Heart left ventricle (tissue), 16 donors: ENCODE results near the gene ADI1. TPM values are rescaled to one million over a fixed set of nuclear protein-coding genes. Genes with fewer than 3 reads are reported as not detected.
A peak's percentile ranks its signal among the peaks of the same experiment; 100 is the strongest.

Experiments
- ATAC-seq, 4 donors: fragments of 200-7000 bp; cut with Tn5 transposase; one replicate each; pipeline ENCODE4 v1.9.1; 2020 to 2022; ENCODE audit warnings: moderate library complexity in 4 of 4, mild to moderate bottlenecking in 3 of 4, moderate number of reproducible peaks in 1 of 4
- DNase-seq, 5 donors: peaks; one replicate each; pipeline ENCODE4 v3.0.0-alpha.2; 2020
- H3K27ac ChIP-seq, 12 donors: fragments of 200-600 bp; sonication (generic) in 4 of 12; one replicate each; pipeline versions ENCODE4 v1.5.0 to v1.8.0; 2016 to 2022; ENCODE audit warnings: mild to moderate bottlenecking in 2 of 12
- H3K27me3 ChIP-seq, 9 donors: fragments of 200-600 bp; sonication (generic) in 2 of 9; one replicate each; pipeline versions ENCODE4 v1.5.1 to v1.8.0; 2016 to 2022; ENCODE audit warnings: mild to moderate bottlenecking in 3 of 9
- H3K36me3 ChIP-seq, 9 donors: fragments of 200-600 bp; sonication (generic) in 2 of 9; one replicate each; pipeline versions ENCODE4 v1.5.0 to v1.8.0; 2018 to 2022; ENCODE audit warnings: mild to moderate bottlenecking in 2 of 9
- H3K4me1 ChIP-seq, 12 donors: fragments of 200-600 bp; sonication (generic) in 4 of 12; one replicate each; pipeline versions ENCODE4 v1.5.0 to v1.8.0; 2016 to 2022; ENCODE audit warnings: mild to moderate bottlenecking in 3 of 12
- H3K4me3 ChIP-seq, 12 donors: fragments of 200-600 bp; sonication (generic) in 4 of 12; one replicate each; pipeline versions ENCODE4 v1.5.0 to v1.8.0; 2017 to 2022; ENCODE audit warnings: mild to moderate bottlenecking in 9 of 12, moderate library complexity in 4 of 12
- H3K9me3 ChIP-seq, 12 donors: fragments of 200-600 bp; sonication (generic) in 4 of 12; one replicate each; pipeline versions ENCODE4 v1.5.0 to v1.8.0; 2016 to 2022; ENCODE audit warnings: mild to moderate bottlenecking in 1 of 12
- CTCF ChIP-seq, 12 donors: fragments of 200-600 bp; sonication (generic) in 4 of 12; IDR thresholded peaks; one replicate each; pipeline versions ENCODE4 v1.5.0 to v1.8.0; 2018 to 2022; ENCODE audit warnings: antibody characterized with exemption in 12 of 12, mild to moderate bottlenecking in 5 of 12
- POLR2A ChIP-seq, 2 donors: fragments of 450-650 bp; IDR thresholded peaks; one replicate each; pipeline ENCODE4 v1.6.1; 2017; ENCODE audit warnings: antibody characterized with exemption in 2 of 2, mild to moderate bottlenecking in 2 of 2, moderate library complexity in 2 of 2
- WGBS, 4 donors: extraction: QIAGEN DNeasy Blood & Tissue Kit in 2 of 4; methylation state at CpG; one replicate each; pipeline versions ENCODE4 v1.1.5 to v1.1.7; 2013 to 2018; 5-methylcytosine and 5-hydroxymethylcytosine counted together
- intact Hi-C, 10 donors: fragments of 100-400 bp; cut with DNase I; formaldehyde crosslinking; loops; one replicate each; pipeline versions ENCODE4 v1.11.1 to v1.14.2; 2022
- polyA plus RNA-seq, 2 donors: library from polyadenylated mRNA; stranded (reverse); fragments of 200-250 nt; gene quantifications; one replicate each; pipeline ENCODE4 v1.2.3, GENCODE V29; 2013
- total RNA-seq, 9 donors: library from RNA; depleted of rRNA in 2 of 9; stranded (reverse); fragments of >200 nt in 2 of 9; fragmentation: NEBNext Ultra II Directional in 3 of 9; extraction: Animal tissue kit (Norgen Biotek cat#: 25700) in 3 of 9; gene quantifications; one replicate each; pipeline versions ENCODE4 v1.1.0 to v1.2.4, GENCODE V29; 2016 to 2023
- donor health status: ischemic (EF 13 %, LVEDD 7.1; RV severe dilation, severe dysfunction).
- donor health status: healthy with polysubstance abuse.
- donor health status: DM: no; HTN: yes; CAD: no.
- donor health status: DM: no; HTN: no; CAD: no.
- donor health status: ischemic (EF 25% LVEDD 6.9; RV normal size, moderate dysfunction).
- donor health status: ischemic (EF 25% LVEDD 5.7; RV mildly dilated, moderate dysfunction).
- donor health status: healthy.
- donor health status: DM: yes; HTN: yes; CAD: no.
- donor health status: ischemic (EF 35%, LVEDD 5.7; RV mildly dilated, moderate dysfunction).
- donor health status: nonischemic (EF 11% LVEDD 7.7; RV severe dilation, severe dysfunction).
- donor health status: DM: yes; HTN: yes; CAD: no.
- donor health status: PGD.
- donor health status: ischemic (EF 29% LVEDD 5.4; RV normal size, mild dysfunction).
- donor health status: nonischemic (EF 23%, LVEDD 6.1; RV moderate dilation, normal function).

The ADI1 gene
- total and polyA plus RNA-seq, 11 donors: 69.2 to 200 (median 166) TPM

DNA sequence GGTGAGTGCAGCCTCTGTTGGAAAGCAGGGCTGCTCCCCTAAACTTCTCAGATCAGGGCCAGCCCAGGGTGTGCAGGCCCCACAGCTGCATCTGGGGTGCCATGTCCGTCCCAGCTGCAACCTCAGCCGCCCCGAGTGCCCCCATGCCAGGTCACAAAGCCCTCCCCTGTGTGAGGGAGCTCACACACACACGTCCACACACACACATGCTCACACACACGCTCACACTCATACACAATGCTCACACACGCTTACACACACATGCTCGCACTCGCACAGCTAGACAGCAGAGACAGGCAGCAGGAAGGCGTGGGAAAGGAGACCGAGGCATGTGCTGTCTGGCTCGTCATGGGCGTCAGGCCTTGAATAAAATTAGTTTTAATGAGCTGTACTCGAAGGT, 55.4 kb downstream of the ADI1 start:
- WGBS, 4 donors: 88 to 98% (median 96%) methylated on average over 13 of the region's 13 CpGs
- H3K27me3 ChIP-seq: no peaks in the 10 kb centered on the region
- ATAC-seq: no peak
- no peaks in the 10 kb centered on the region for H3K9me3 ChIP-seq
- no peak for TF ChIP-seq POLR2A (IDR thresholded peaks at IDR 0.05)
- TF ChIP-seq CTCF (IDR thresholded peaks at IDR 0.05): no peak
- no peak overlapping the region for H3K27ac ChIP-seq
- intact Hi-C loops: loop anchor here in 8 of 10 donors (1.0 to 10.0 kb wide), 6 partner anchors 30 to 188 kb away; partner anchors contain the start of genes EIPR1 (in 3 of the 8) and TRAPPC12 (in 3 of the 8)
- H3K36me3 ChIP-seq: peaks cover 0 to 71% (median 45%) of the 10 kb centered on the region in 9 donors
- H3K4me1 ChIP-seq: peaks cover 0 to 57% (median 38%) of the 10 kb centered on the region in 12 donors
- no peak overlapping the region for H3K4me3 ChIP-seq
- DNase-seq: peak in 2 of 5 donors; percentile 18 to 60

DNA sequence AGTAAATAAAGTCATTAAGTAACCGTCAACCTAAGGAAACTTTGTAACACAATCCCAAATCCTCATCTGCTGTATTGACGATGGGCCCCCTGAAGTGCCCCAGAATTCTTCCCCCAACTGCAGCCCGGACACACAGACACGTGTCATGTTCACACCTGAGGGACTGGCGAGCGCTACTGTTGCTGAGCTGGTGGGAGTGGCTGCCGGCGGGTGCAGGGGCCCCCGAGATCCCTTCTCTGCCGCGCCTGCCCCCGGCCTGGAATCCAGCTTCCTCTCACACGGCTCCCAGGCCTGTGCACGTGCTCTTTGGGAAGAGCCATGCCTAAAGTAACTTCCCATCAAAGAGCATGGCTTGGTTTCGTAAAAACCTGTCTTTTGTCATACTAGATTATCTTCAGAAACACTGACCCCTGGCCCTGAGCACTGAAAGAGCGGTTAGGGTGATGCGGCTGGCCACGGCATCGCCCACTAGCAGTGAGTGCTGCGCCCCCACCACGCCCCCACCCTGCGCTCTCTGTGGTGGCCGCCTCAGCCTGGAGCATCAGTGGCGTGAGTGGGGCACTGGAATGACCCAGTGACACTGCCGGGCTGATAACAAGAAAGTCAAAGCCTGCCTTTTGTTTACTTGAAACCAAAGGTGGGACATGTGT, 56.0 kb downstream of the ADI1 start:
- intact Hi-C loops: loop anchor here in 8 of 10 donors (1.0 to 10.0 kb wide), 6 partner anchors 29 to 189 kb away; partner anchors contain the start of genes EIPR1 (in 3 of the 8) and TRAPPC12 (in 3 of the 8)

GRCh38 chr2:3462493-3463104, 56.7 kb downstream of the ADI1 start:
- DNase-seq (peak in 2 of 5 donors; percentile 27 to 53), ATAC-seq (no peak)
- Histone ChIP-seq H3K27me3 (no peaks in the 10 kb centered on the region), H3K4me3 (no peak overlapping the region), H3K9me3 (no peaks in the 10 kb centered on the region), H3K36me3 (peaks cover 0 to 67% (median 39%) of the 10 kb centered on the region in 9 donors), H3K4me1 (peaks cover 0 to 62% (median 42%) of the 10 kb centered on the region in 12 donors), H3K27ac (peak overlapping the region in 1 of 12 donors; percentile 87)
- intact Hi-C loops: loop anchor here in 8 of 10 donors (1.0 to 10.0 kb wide), 7 partner anchors 28 to 190 kb away; partner anchors contain the start of genes EIPR1 (in 3 of the 8) and TRAPPC12 (in 3 of the 8)
- WGBS, 4 donors: 74 to 87% (median 77%) methylated on average over 10 of the region's 10 CpGs
- TF ChIP-seq POLR2A (IDR thresholded peaks at IDR 0.05): no peak
- peak in 5 of 12 donors; percentile 5 to 24 (median 10) for TF ChIP-seq CTCF (IDR thresholded peaks at IDR 0.05)

More for the DNA sequence above, 56.0 kb downstream of the ADI1 start:
- no peak for TF ChIP-seq POLR2A (IDR thresholded peaks at IDR 0.05)
- no peak for TF ChIP-seq CTCF (IDR thresholded peaks at IDR 0.05)
- DNase-seq (peak in 3 of 5 donors; percentile 13 to 51 (median 20)), ATAC-seq (no peak)
- WGBS, 4 donors: 87 to 90% (median 89%) methylated on average over 25 of the region's 25 CpGs
- peaks cover 0 to 67% (median 38%) of the 10 kb centered on the region in 9 donors for H3K36me3 ChIP-seq
- H3K27me3 ChIP-seq: no peaks in the 10 kb centered on the region
- no peak overlapping the region for H3K4me3 ChIP-seq
- H3K27ac ChIP-seq: no peak overlapping the region
- H3K9me3 ChIP-seq: no peaks in the 10 kb centered on the region
- peaks cover 0 to 59% (median 42%) of the 10 kb centered on the region in 12 donors for H3K4me1 ChIP-seq
